NCI-H2227 treated with DMSO at 0.1 percent for 48 hours (cell line): ENCODE results near the gene SMIM24.
"Not testable (repeated sequence)": the region's sequence is repeated elsewhere in the genome, so short reads cannot be mapped to it uniquely, and the experiment has no call there.

ENCODE experiments used
- DNase-seq: peaks from one replicate; lab custom pipeline; 2025; lab: John Stamatoyannopoulos, UW

Gene SMIM24

DNA sequence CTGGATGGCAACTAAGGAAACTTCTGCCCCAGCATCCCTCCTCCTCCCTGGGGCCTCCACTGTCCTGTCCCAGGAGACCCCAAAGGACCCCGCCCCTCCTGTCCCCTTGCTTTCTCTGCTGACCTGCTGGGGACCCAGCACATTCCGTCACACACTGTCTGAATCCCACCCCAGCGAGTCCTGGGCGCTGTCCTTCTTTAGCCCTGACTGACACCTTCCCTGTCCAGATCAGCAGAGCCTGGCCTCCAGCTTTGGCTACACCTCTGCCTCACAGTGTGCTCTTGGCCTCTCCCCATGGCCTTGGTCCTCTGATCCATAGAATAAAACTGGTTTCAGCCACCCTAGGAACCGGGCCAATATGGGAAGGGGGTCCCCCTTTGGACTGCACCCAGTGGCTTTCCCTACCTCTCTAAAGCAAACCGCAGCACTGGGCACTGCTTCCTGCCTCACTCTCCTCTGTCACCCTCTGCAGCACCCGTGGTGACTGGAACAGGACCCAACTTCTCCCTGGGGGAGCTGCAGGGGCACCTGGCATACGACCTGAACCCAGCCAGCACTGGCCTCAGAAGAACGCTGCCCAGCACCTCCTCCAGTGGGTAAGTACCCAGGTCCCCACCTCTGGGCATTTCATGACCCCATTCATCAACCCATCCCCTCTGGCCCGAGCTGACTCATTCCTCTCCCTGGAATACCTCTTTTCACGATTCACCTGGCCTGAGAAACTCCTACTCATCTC, 46.4 kb downstream of the SMIM24 start:
- DNase-seq = no peak

DNA sequence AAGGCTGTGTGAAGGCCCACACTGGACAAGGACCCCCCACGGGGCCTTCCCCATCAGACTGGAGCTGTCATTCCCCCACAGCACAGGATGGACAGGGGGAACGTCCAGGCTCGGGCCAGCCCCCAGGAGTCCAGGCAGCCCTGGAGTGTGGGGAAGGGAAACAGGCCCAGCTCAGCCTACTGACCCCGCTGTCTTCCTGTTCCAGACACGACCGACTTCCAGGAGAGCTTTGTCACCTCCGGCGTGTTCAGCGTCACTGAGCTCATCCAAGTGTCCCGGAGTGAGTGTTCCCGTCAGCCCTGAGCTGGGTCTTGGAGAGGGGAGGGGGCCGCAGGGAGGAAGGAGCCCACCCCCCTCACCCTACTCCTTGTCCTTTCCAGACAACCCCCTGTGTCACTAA, 47.0 kb downstream of the SMIM24 start:
- no peak for DNase-seq

DNA sequence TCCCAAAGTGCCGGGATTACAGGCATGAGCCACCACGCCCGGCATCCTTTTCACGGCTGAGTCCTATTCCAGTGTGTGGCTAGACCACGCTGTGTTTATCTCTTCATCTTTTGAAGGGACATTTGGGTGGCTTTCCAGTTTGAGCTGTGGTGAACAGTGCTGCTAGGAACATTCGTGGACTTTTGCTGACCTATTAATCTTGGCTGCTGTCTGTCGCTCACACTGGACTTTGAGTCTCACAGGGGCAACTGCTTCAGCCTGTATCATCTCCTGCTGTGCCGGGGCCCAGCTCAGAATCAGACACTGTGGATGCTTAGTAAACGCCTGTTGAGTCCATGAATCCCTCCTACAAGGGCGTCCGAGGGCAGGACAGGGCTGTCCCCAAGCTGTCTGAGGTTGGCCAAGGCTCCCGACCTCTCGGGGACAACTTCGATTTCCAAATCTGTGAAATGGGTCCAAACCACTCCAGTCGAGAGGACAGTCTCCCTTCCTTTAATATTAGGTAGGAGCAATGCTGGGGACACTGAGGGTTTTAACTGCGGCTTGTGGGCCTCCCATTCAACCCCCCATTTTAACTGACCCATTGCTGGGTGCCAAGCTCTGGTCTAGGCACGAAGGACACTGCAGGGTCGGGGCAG, 48.4 kb downstream of the SMIM24 start:
- no peak for DNase-seq

DNA sequence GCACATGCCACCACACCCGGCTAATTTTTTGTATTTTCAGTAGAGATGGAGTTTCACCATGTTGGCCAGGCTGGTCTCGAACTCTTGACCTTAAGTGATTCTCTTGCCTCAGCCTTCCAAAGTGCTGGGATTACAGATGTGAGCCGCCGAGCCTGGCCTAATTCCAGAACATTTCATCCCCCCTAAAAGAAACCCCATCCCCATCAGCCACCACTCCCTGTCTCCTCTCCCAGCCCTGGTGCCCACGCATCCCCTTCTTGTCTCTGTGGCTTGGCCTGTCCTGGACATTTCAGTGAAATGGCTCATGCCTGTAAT, 50.0 kb downstream of the SMIM24 start:
- DNase-seq = not testable (repeated sequence)

DNA sequence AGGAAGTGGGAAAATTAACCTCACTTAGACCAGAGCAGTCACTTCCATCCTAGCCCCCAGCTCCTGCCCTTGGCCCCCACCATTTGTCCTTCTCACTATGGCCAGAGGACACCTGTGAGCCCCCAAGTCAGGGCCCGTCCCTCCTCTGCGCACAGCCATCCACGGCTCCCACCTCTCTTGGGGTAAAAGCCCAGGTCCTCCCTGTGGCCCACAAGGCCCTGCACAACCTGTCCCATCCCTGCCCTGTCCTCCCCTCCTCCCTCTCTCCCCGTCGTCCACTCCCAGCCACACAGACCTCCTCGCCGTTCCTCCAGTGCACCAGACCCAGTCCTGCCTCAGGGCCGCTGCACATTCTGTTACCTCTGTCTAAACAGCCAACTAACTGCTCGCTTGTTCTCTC, 53.9 kb downstream of the SMIM24 start:
- DNase-seq = no peak
